SU-DHL-6 (cell line): ENCODE results near the gene EVA1B.

Source experiments
- EZH2phosphoT487 ChIP-seq: fragments of 200-600 bp; sonication (generic), shearing (Covaris generic); conservative IDR thresholded peaks from 2 replicates; pipeline ENCODE4 v1.6.1; 2018; ENCODE audit warnings: mild to moderate bottlenecking, antibody characterized with exemption, low read length, moderate library complexity, mixed read lengths
- TF ChIP-seq, protein P1 (sequence below): fragments of 200-600 bp; sonication (generic); IDR thresholded peaks from one replicate; pipeline ENCODE4 v1.5.1; 2017; ENCODE audit warnings: antibody characterized with exemption, mild to moderate bottlenecking, low read length, moderate library complexity; ENCODE audit not compliant: insufficient read depth, poor library complexity, severe bottlenecking

DNA sequence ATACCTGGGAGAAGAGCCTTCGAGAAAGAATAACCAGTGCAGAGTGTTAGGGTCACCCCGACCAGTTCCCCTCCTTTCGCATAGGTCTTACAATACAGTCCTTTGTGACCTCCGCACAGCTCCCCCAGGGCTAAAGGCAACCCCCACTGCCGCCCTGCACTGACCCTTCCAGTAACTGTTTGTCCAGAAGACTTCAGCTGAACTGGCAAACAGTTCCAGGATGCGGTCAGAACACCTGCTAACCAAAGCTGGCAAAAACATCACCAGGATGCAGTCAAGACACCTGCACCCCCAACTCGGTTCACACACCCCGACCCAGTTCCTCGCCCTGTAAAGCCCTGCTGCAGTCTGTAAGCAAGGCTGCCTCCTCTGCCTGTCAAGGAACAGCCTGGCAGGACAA is 6.4 kb upstream of the EVA1B start:
- TF ChIP-seq, protein P1, sequence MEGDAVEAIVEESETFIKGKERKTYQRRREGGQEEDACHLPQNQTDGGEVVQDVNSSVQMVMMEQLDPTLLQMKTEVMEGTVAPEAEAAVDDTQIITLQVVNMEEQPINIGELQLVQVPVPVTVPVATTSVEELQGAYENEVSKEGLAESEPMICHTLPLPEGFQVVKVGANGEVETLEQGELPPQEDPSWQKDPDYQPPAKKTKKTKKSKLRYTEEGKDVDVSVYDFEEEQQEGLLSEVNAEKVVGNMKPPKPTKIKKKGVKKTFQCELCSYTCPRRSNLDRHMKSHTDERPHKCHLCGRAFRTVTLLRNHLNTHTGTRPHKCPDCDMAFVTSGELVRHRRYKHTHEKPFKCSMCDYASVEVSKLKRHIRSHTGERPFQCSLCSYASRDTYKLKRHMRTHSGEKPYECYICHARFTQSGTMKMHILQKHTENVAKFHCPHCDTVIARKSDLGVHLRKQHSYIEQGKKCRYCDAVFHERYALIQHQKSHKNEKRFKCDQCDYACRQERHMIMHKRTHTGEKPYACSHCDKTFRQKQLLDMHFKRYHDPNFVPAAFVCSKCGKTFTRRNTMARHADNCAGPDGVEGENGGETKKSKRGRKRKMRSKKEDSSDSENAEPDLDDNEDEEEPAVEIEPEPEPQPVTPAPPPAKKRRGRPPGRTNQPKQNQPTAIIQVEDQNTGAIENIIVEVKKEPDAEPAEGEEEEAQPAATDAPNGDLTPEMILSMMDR, result no peak
- no peak for TF ChIP-seq EZH2phosphoT487
